Astrocyte (in vitro differentiated cells and primary cell): ENCODE data around the gene CD63. TPM values are rescaled to one million over a fixed set of nuclear protein-coding genes. Genes with fewer than 3 reads are reported as not detected.
A peak's percentile ranks its signal among the peaks of the same experiment; 100 is the strongest.

Experiments used
- DNase-seq: peaks from one replicate; pipeline ENCODE4 v3.0.0-alpha.2; 2010; ENCODE audit warnings: low read depth
- FAIRE-seq: peaks from 2 replicates; lab custom pipeline; 2011; peaks lifted over from hg19 to GRCh38; lab: Jason Lieb, UNC
- H2AFZ ChIP-seq: 2 replicates; pipeline ENCODE4 v1.6.0; 2012; ENCODE audit warnings: low read depth, low read length, inconsistent platforms
- H3K27ac ChIP-seq: 2 replicates; pipeline ENCODE4 v1.5.1; 2011; ENCODE audit warnings: low read depth, low read length, inconsistent platforms
- H3K27me3 ChIP-seq: 2 replicates; pipeline ENCODE4 v1.6.0; 2011; ENCODE audit warnings: low read length, inconsistent platforms; ENCODE audit not compliant: insufficient read depth
- H3K36me3 ChIP-seq: 2 replicates; pipeline ENCODE4 v1.5.1; 2011; ENCODE audit warnings: low read length, inconsistent platforms; ENCODE audit not compliant: insufficient read depth
- H3K4me1 ChIP-seq: 2 replicates; pipeline ENCODE4 v1.5.1; 2011; ENCODE audit warnings: low read length, inconsistent platforms; ENCODE audit not compliant: insufficient read depth
- H3K4me2 ChIP-seq: 2 replicates; pipeline ENCODE4 v1.6.0; 2012; ENCODE audit warnings: low read length, inconsistent platforms
- H3K4me3 ChIP-seq: 2 replicates; pipeline ENCODE4 v1.5.1; 2011; ENCODE audit warnings: low read depth, mild to moderate bottlenecking, low read length, inconsistent platforms; ENCODE audit not compliant: insufficient read depth
- H3K79me2 ChIP-seq: 2 replicates; pipeline ENCODE4 v1.6.0; 2012; ENCODE audit warnings: mild to moderate bottlenecking, low read length, inconsistent platforms; ENCODE audit not compliant: insufficient read depth
- H3K9ac ChIP-seq: 2 replicates; pipeline ENCODE4 v1.6.0; 2012; ENCODE audit warnings: mild to moderate bottlenecking, low read length, inconsistent platforms
- H3K9me3 ChIP-seq: 2 replicates; pipeline ENCODE4 v1.5.1; 2012; ENCODE audit warnings: low read depth, mild to moderate bottlenecking, low read length, inconsistent platforms; ENCODE audit not compliant: insufficient read depth
- H4K20me1 ChIP-seq: 2 replicates; pipeline ENCODE4 v1.6.0; 2012; ENCODE audit warnings: low read length, inconsistent platforms; ENCODE audit not compliant: insufficient read depth
- H3K27ac Mint-ChIP-seq: one replicate; pipeline ENCODE4 v1.8.0; 2021; ENCODE audit warnings: mild to moderate bottlenecking, mixed read lengths; ENCODE audit not compliant: unreplicated experiment
- H3K27me3 Mint-ChIP-seq: one replicate; pipeline ENCODE4 v1.8.0; 2021; ENCODE audit warnings: low read depth, mixed read lengths; ENCODE audit not compliant: unreplicated experiment
- H3K36me3 Mint-ChIP-seq: one replicate; pipeline ENCODE4 v1.8.0; 2021; ENCODE audit warnings: low read depth, mixed read lengths; ENCODE audit not compliant: unreplicated experiment
- H3K4me1 Mint-ChIP-seq: one replicate; pipeline ENCODE4 v1.8.0; 2021; ENCODE audit warnings: low read depth, mixed read lengths; ENCODE audit not compliant: unreplicated experiment
- H3K4me3 Mint-ChIP-seq: one replicate; pipeline ENCODE4 v1.8.0; 2021; ENCODE audit warnings: mild to moderate bottlenecking, moderate library complexity, mixed read lengths; ENCODE audit not compliant: unreplicated experiment
- H3K9me3 Mint-ChIP-seq: one replicate; pipeline ENCODE4 v1.8.0; 2021; ENCODE audit warnings: mild to moderate bottlenecking, mixed read lengths; ENCODE audit not compliant: unreplicated experiment
- EZH2 ChIP-seq: IDR thresholded peaks from 2 replicates; pipeline ENCODE4 v1.6.1; 2012; ENCODE audit warnings: mild to moderate bottlenecking, low read length, inconsistent platforms; ENCODE audit not compliant: insufficient read depth
- total RNA-seq: library from RNA; stranded (reverse); gene quantifications from 2 replicates; pipeline ENCODE4 v1.2.1, GENCODE V29; 2021
- TF ChIP-seq, protein P1 (sequence below): IDR thresholded peaks from 2 replicates; pipeline ENCODE4 v1.5.1; 2011; ENCODE audit warnings: low read depth, mild to moderate bottlenecking, inconsistent platforms, low read length, moderate library complexity; ENCODE audit not compliant: insufficient read depth

CD63 gene
- total RNA-seq, 1 donor from 2014 or later, result 1,014 TPM

GRCh38 chr12:55736780-55737580 is 8.2 kb upstream of the CD63 start:
- H3K27ac Mint-ChIP-seq, result peak overlapping the region; percentile 63
- Histone ChIP-seq H3K4me3 (no peak overlapping the region), H3K79me2 (peaks cover 4% of the 10 kb centered on the region), H3K9ac (no peak overlapping the region), H3K4me1 (peaks cover 14% of the 10 kb centered on the region), H3K27ac (no peak overlapping the region), H4K20me1 (peaks cover 6% of the 10 kb centered on the region), H3K36me3 (no peaks in the 10 kb centered on the region), H3K9me3 (no peaks in the 10 kb centered on the region), H3K4me2 (no peak overlapping the region), H3K27me3 (no peaks in the 10 kb centered on the region), H2AFZ (no peak overlapping the region)
- peaks cover 12% of the 10 kb centered on the region for H3K4me1 Mint-ChIP-seq
- no peaks in the 10 kb centered on the region for H3K27me3 Mint-ChIP-seq
- TF ChIP-seq, protein P1, sequence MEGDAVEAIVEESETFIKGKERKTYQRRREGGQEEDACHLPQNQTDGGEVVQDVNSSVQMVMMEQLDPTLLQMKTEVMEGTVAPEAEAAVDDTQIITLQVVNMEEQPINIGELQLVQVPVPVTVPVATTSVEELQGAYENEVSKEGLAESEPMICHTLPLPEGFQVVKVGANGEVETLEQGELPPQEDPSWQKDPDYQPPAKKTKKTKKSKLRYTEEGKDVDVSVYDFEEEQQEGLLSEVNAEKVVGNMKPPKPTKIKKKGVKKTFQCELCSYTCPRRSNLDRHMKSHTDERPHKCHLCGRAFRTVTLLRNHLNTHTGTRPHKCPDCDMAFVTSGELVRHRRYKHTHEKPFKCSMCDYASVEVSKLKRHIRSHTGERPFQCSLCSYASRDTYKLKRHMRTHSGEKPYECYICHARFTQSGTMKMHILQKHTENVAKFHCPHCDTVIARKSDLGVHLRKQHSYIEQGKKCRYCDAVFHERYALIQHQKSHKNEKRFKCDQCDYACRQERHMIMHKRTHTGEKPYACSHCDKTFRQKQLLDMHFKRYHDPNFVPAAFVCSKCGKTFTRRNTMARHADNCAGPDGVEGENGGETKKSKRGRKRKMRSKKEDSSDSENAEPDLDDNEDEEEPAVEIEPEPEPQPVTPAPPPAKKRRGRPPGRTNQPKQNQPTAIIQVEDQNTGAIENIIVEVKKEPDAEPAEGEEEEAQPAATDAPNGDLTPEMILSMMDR, result peak; percentile 73
- TF ChIP-seq EZH2, result no peak
- no peaks in the 10 kb centered on the region for H3K9me3 Mint-ChIP-seq
- H3K4me3 Mint-ChIP-seq, result peak overlapping the region; percentile 65
- DNase-seq (no peak), FAIRE-seq (no peak)
- H3K36me3 Mint-ChIP-seq, result no peaks in the 10 kb centered on the region

- Histone ChIP-seq H3K36me3 (no peaks in the 10 kb centered on the region), H3K27ac (no peak overlapping the region), H2AFZ (no peak overlapping the region), H3K27me3 (no peaks in the 10 kb centered on the region), H3K4me2 (no peak overlapping the region), H3K9ac (no peak overlapping the region), H4K20me1 (peaks cover 6% of the 10 kb centered on the region), H3K4me3 (no peak overlapping the region), H3K4me1 (peaks cover 12% of the 10 kb centered on the region), H3K79me2 (peaks cover 6% of the 10 kb centered on the region), H3K9me3 (no peaks in the 10 kb centered on the region)
- TF ChIP-seq, protein P1, result no peak
- no peak for TF ChIP-seq EZH2
- FAIRE-seq (no peak), DNase-seq (no peak)
- H3K36me3 Mint-ChIP-seq, result no peaks in the 10 kb centered on the region
- H3K4me3 Mint-ChIP-seq, result peak overlapping the region; percentile 45
- H3K27ac Mint-ChIP-seq, result no peak overlapping the region
- no peaks in the 10 kb centered on the region for H3K27me3 Mint-ChIP-seq
- no peaks in the 10 kb centered on the region for H3K9me3 Mint-ChIP-seq
- peaks cover 12% of the 10 kb centered on the region for H3K4me1 Mint-ChIP-seq
Measured at GRCh38 chr12:55736076-55736475, 7.3 kb upstream of the CD63 start.

- Histone ChIP-seq H3K9ac (no peak overlapping the region), H3K9me3 (no peaks in the 10 kb centered on the region), H3K27me3 (no peaks in the 10 kb centered on the region), H3K4me1 (peaks cover 22% of the 10 kb centered on the region), H4K20me1 (peaks cover 6% of the 10 kb centered on the region), H3K4me3 (no peak overlapping the region), H3K36me3 (no peaks in the 10 kb centered on the region), H3K79me2 (peaks cover 15% of the 10 kb centered on the region), H2AFZ (no peak overlapping the region), H3K4me2 (no peak overlapping the region), H3K27ac (no peak overlapping the region)
- Mint-ChIP-seq H3K27ac (peak overlapping the region; percentile 18), H3K27me3 (no peaks in the 10 kb centered on the region), H3K9me3 (no peaks in the 10 kb centered on the region), H3K4me3 (no peak overlapping the region), H3K4me1 (peaks cover 20% of the 10 kb centered on the region), H3K36me3 (no peaks in the 10 kb centered on the region)
- TF ChIP-seq EZH2, result no peak
- TF ChIP-seq, protein P1, result no peak
- FAIRE-seq (no peak), DNase-seq (no peak)
Measured at GRCh38 chr12:55734595-55734994, 5.8 kb upstream of the CD63 start.
